GM12878 (cell line): ENCODE results near the gene TPH2. TPM values are rescaled to one million over a fixed set of nuclear protein-coding genes. Genes with fewer than 3 reads are reported as not detected.

ENCODE experiments used
- ATAC-seq: fragments of 200-7000 bp; cut with Tn5 transposase; 3 replicates; pipeline ENCODE4 v1.9.1; 2020; ENCODE audit warnings: mild to moderate bottlenecking, moderate library complexity
- BruUV-seq: library from RNA; stranded (reverse); fragments of 400-500 nt; replicated peaks from 2 replicates; lab custom pipeline; 2021; lab: Mats Ljungman, UMichigan
- CTCF ChIA-PET: fragments of 300-600 bp; sonication (Branson Sonifier 250); formaldehyde crosslinking; extraction: SDS; loops from one replicate; lab custom pipeline; 2021; ENCODE audit warnings: inconsistent platforms; lab: Yijun Ruan, JAX
- POLR2A ChIA-PET: fragments of 350-600 bp; formaldehyde crosslinking; extraction: SDS; loops from one replicate; lab custom pipeline; 2021; ENCODE audit warnings: inconsistent platforms; lab: Charles Lee
- RAD21 ChIA-PET: fragments of 300-600 bp; sonication (Branson Sonifier 250); formaldehyde crosslinking; loops from one replicate; lab custom pipeline; 2023; ENCODE audit warnings: antibody characterized with exemption; ENCODE audit not compliant: unreplicated experiment; lab: Charles Lee
- SMC1A ChIA-PET: fragments of 300-600 bp; sonication (Branson Sonifier 250); formaldehyde crosslinking; loops from one replicate; lab custom pipeline; 2023; ENCODE audit not compliant: unreplicated experiment, uncharacterized antibody; lab: Charles Lee
- DNase-seq: peaks from one replicate; pipeline ENCODE4 v3.0.0-alpha.2; 2011; ENCODE audit warnings: low read depth, low spot score
- FAIRE-seq: peaks from 3 replicates; lab custom pipeline; 2011; peaks lifted over from hg19 to GRCh38; lab: Jason Lieb, UNC
- H2AFZ ChIP-seq: 2 replicates; pipeline ENCODE4 v1.6.0; 2011; ENCODE audit warnings: low read depth, low read length, control low read depth; ENCODE audit not compliant: control insufficient read depth
- H3K27ac ChIP-seq: 2 replicates; pipeline ENCODE4 v1.5.1; 2011; ENCODE audit warnings: control low read depth; ENCODE audit not compliant: control insufficient read depth, insufficient read depth
- H3K27me3 ChIP-seq, 2 experiments: replicated peaks in 1 of 2; 2 replicates each; pipeline versions ENCODE4 v1.6.0 to v1.6.1; 2011; ENCODE audit warnings: low read length in 1 of 2; ENCODE audit not compliant: control insufficient read depth in 2 of 2, insufficient read depth in 2 of 2
- H3K36me3 ChIP-seq, 2 experiments: 2 replicates each; pipeline ENCODE4 v1.5.1; 2011; ENCODE audit warnings: low read length in 1 of 2; ENCODE audit not compliant: control insufficient read depth in 2 of 2, insufficient read depth in 2 of 2
- H3K4me1 ChIP-seq: 2 replicates; pipeline ENCODE4 v1.6.1; 2011; ENCODE audit warnings: mild to moderate bottlenecking, low read length, moderate library complexity, mixed read lengths; ENCODE audit not compliant: control insufficient read depth, insufficient read depth
- H3K4me2 ChIP-seq: 2 replicates; pipeline ENCODE4 v1.6.0; 2011; ENCODE audit warnings: control low read depth; ENCODE audit not compliant: control insufficient read depth, insufficient read depth
- H3K4me3 ChIP-seq: fragments of 200-600 bp; sonication (generic); 2 replicates; pipeline ENCODE4 v1.5.1; 2016
- H3K79me2 ChIP-seq: 2 replicates; pipeline ENCODE4 v1.6.0; 2011; ENCODE audit warnings: low read length; ENCODE audit not compliant: control insufficient read depth, insufficient read depth
- H3K9ac ChIP-seq: 2 replicates; pipeline ENCODE4 v1.8.0; 2011; ENCODE audit warnings: low read length, control low read depth, mixed read lengths; ENCODE audit not compliant: control insufficient read depth, insufficient read depth
- H3K9me3 ChIP-seq: replicated peaks from 3 replicates; pipeline ENCODE4 v1.5.1; 2011; ENCODE audit warnings: mild to moderate bottlenecking, low read length; ENCODE audit not compliant: control insufficient read depth, insufficient read depth
- H4K20me1 ChIP-seq: 2 replicates; pipeline ENCODE4 v1.6.0; 2011; ENCODE audit not compliant: control insufficient read depth, insufficient read depth
- BRCA1 ChIP-seq: IDR thresholded peaks from 2 replicates; pipeline ENCODE4 v1.6.1; 2011; ENCODE audit warnings: low read depth, low read length, improper control_type of control experiment
- CBX3 ChIP-seq: fragments of 200-600 bp; sonication (generic); IDR thresholded peaks from 2 replicates; pipeline ENCODE4 v1.6.1; 2016; ENCODE audit warnings: low read depth, borderline replicate concordance
- CHD1 ChIP-seq: IDR thresholded peaks from 2 replicates; pipeline ENCODE4 v1.6.1; 2012; ENCODE audit warnings: low read depth, low read length, improper control_type of control experiment
- CHD2 ChIP-seq: IDR thresholded peaks from 2 replicates; pipeline ENCODE4 v1.6.1; 2011; ENCODE audit warnings: low read depth, low read length, improper control_type of control experiment, borderline replicate concordance
- HDGF ChIP-seq: fragments of 450-650 bp; IDR thresholded peaks from 2 replicates; pipeline ENCODE4 v1.6.1; 2016; ENCODE audit warnings: antibody characterized with exemption
- NFYA ChIP-seq: IDR thresholded peaks from 2 replicates; pipeline ENCODE4 v1.6.1; 2011; ENCODE audit warnings: low read depth, mild to moderate bottlenecking, low read length, improper control_type of control experiment, borderline replicate concordance
- NKRF ChIP-seq: fragments of 450-650 bp; conservative IDR thresholded peaks from 2 replicates; pipeline ENCODE4 v1.6.1; 2017; ENCODE audit warnings: mild to moderate bottlenecking, moderate library complexity
- SPI1 ChIP-seq: IDR thresholded peaks from 2 replicates; pipeline ENCODE4 v1.6.1; 2011; ENCODE audit warnings: low read depth, mild to moderate bottlenecking, low read length, moderate library complexity, borderline replicate concordance; ENCODE audit not compliant: insufficient read depth
- TAF1 ChIP-seq: IDR thresholded peaks from 2 replicates; pipeline ENCODE4 v1.6.1; 2011; ENCODE audit warnings: mild to moderate bottlenecking, low read depth, low read length, borderline replicate concordance
- TCF3 ChIP-seq: IDR thresholded peaks from 2 replicates; pipeline ENCODE4 v1.6.1; 2012; ENCODE audit warnings: low read depth, mild to moderate bottlenecking, low read length, borderline replicate concordance; ENCODE audit not compliant: insufficient read depth
- ZBED1 ChIP-seq: IDR thresholded peaks from 2 replicates; pipeline ENCODE4 v1.6.1; 2016; ENCODE audit warnings: borderline replicate concordance
- WGBS: methylation state at CpG from one replicate; pipeline ENCODE4 v1.1.6; 2016; ENCODE audit warnings: low lambda C conversion rate; ENCODE audit not compliant: insufficient replicate concordance, insufficient coverage; ENCODE audit errors: missing lambda C conversion rate; 5-methylcytosine and 5-hydroxymethylcytosine counted together
- in situ Hi-C: fragments of 300-500 bp; cut with MboI; formaldehyde crosslinking; loops from 9 replicates; pipeline ENCODE4 v1.14.3; 2018; ENCODE audit warnings: mixed read lengths
- intact Hi-C: fragments of 100-400 bp; cut with micrococcal nuclease; formaldehyde crosslinking; loops from one replicate; pipeline ENCODE4 v1.14.2; 2022; ENCODE audit not compliant: unreplicated experiment
- polyA plus RNA-seq, 11 experiments: library from polyadenylated mRNA; depleted of rRNA in 4 of 11; unstranded in 6 of 11; stranded (reverse) in 5 of 11; fragments of >200 nt; fragmentation: Nextera tagmentation in 4 of 11; fragmentation: Illumina TruSeq in 1 of 11; extraction: Ambion mirVana in 4 of 11; extraction: Trizol in 1 of 11; gene quantifications; 1 replicate in 1 of 11; 2 replicates in 10 of 11; pipeline versions ENCODE4 v1.2.1 to v1.2.3, GENCODE V29; 2011 to 2016; ENCODE audit warnings: inconsistent platforms in 2 of 11, missing spikeins in 2 of 11, low read depth in 1 of 11
- total RNA-seq, 4 experiments: library from RNA; depleted of rRNA in 3 of 4; stranded (reverse); fragments of >200 nt in 3 of 4; fragmentation: Illumina TruSeq in 1 of 4; extraction: Trizol in 1 of 4; gene quantifications; 2 replicates each; pipeline versions ENCODE4 v1.2.1 to v1.2.3, GENCODE V29; 2013 to 2021

Gene TPH2
- total and polyA plus RNA-seq, 10 of the 15 experiments (the other 5 are each of a cell fraction or from before 2014, with no cell fraction given), result not detected

- SMC1A ChIA-PET, result no interaction called here
- Histone ChIP-seq H3K27me3 (no peaks in the 10 kb centered on the region; a peak in 1 of 4 replicates), H2AFZ (no peak overlapping the region), H3K4me1 (no peaks in the 10 kb centered on the region), H3K9ac (no peak overlapping the region), H3K4me3 (no peak overlapping the region), H3K79me2 (no peaks in the 10 kb centered on the region), H3K27ac (no peak overlapping the region), H3K9me3 (no peaks in the 10 kb centered on the region), H4K20me1 (no peaks in the 10 kb centered on the region), H3K36me3 (no peaks in the 10 kb centered on the region), H3K4me2 (no peak overlapping the region)
- TF ChIP-seq TCF3 (no peak), TAF1 (no peak), NFYA (no peak), CHD2 (no peak), CHD1 (no peak), HDGF (no peak), SPI1 (no peak), BRCA1 (no peak), ZBED1 (no peak), NKRF (no peak), CBX3 (no peak)
- no TSS peak for BruUV-seq
- ATAC-seq (no peak), FAIRE-seq (no peak), DNase-seq (no peak)
- in situ Hi-C loops, result no loop called here
- intact Hi-C loops, result no loop called here
- RAD21 ChIA-PET, result no interaction called here
- 75% methylated on average over 4 of the region's 4 CpGs for WGBS
- POLR2A ChIA-PET, result no interaction called here
- CTCF ChIA-PET, result no interaction called here
These were observed 7.2 kb downstream of the TPH2 start for GRCh38 chr12:71945883-71946282.
